Ureter (tissue), 1 donor: ENCODE results near the gene RTCA. TPM values are rescaled to one million over a fixed set of nuclear protein-coding genes. Genes with fewer than 3 reads are reported as not detected.

Experiments
- total RNA-seq: library from RNA; stranded (reverse); gene quantifications from one replicate; pipeline ENCODE4 v1.2.4, GENCODE V29; 2023
- donor health status: DM: yes; HTN: yes; CAD: no.

The RTCA gene
- total RNA-seq, 1 donor from 2014 or later = 30.3 TPM

Other genes with a start within 250 kb of the RTCA start
- 2.4 TPM for gene SASS6, start 133.3 kb upstream of the RTCA start, total RNA-seq
- 29.9 TPM for gene TRMT13, start 133.1 kb upstream of the RTCA start, total RNA-seq
- gene LRRC39, start 88.0 kb upstream of the RTCA start, total RNA-seq = 1.8 TPM
- gene DBT, start 16.4 kb upstream of the RTCA start, total RNA-seq = 24.3 TPM
- 14.3 TPM for gene CDC14A, start 86.3 kb downstream of the RTCA start, total RNA-seq